HG03342 (cell line): Measurements from ENCODE around the gene TP63.

Experiments
- ATAC-seq: cut with Tn5 transposase; IDR thresholded peaks from one replicate; pipeline ENCODE4 v1.9.1; 2021; ENCODE audit warnings: mild to moderate bottlenecking, moderate library complexity; ENCODE audit not compliant: unreplicated experiment

The TP63 gene

GRCh38 chr3:189902230-189903186 lies 271.3 kb downstream of the TP63 start:
- ATAC-seq, result no peak

- ATAC-seq, result no peak
These were observed 272.5 kb downstream of the TP63 start for GRCh38 chr3:189903562-189904250.

DNA sequence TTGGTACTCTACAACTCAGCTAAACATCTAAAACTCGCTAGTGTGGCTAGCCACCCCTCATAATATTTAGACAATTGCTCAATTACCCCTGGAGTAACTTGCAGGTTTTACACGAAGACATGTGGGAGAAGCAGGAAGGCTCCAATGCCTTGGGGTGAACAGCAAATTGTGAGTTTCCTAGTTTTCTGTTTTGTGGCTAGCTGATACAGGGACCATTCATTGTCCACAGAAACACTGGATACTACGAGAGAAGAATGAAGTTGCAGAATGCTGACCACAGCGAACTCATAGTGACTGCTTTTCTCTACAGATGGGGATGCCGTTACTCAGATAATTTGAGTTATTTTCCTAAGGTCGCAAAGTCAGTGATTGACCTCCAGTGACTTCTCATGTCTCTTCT lies 276.6 kb downstream of the TP63 start:
- no peak for ATAC-seq

- ATAC-seq, result no peak
These were observed 277.5 kb downstream of the TP63 start for GRCh38 chr3:189908646-189909045.

GRCh38 chr3:189909139-189909538 lies 277.9 kb downstream of the TP63 start:
- ATAC-seq, result no peak

GRCh38 chr3:189909573-189909972 lies 278.4 kb downstream of the TP63 start:
- ATAC-seq, result no peak

DNA sequence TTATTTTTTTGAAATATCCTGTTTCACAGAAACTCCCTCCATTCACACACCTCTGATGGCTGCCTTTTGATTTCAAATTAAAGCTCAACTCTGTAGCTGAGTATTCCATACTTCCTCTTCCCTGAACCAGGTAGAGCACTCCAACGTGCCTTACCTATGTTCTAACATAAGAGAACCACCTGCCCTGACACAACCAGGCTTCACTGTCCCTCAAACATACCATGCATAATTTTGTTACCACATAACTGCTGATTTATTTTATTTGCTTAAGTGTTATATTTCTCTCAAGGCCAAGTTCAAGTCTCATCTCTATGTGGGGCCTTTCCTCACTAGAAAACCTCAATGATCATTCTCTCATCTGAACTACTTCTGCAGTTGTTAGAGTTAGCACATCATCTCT lies 279.8 kb downstream of the TP63 start:
- ATAC-seq, result no peak

- no peak for ATAC-seq
These were observed 283.6 kb downstream of the TP63 start for GRCh38 chr3:189914799-189915198.

- ATAC-seq, result no peak
These were observed 290.6 kb downstream of the TP63 start for GRCh38 chr3:189921770-189922169.

DNA sequence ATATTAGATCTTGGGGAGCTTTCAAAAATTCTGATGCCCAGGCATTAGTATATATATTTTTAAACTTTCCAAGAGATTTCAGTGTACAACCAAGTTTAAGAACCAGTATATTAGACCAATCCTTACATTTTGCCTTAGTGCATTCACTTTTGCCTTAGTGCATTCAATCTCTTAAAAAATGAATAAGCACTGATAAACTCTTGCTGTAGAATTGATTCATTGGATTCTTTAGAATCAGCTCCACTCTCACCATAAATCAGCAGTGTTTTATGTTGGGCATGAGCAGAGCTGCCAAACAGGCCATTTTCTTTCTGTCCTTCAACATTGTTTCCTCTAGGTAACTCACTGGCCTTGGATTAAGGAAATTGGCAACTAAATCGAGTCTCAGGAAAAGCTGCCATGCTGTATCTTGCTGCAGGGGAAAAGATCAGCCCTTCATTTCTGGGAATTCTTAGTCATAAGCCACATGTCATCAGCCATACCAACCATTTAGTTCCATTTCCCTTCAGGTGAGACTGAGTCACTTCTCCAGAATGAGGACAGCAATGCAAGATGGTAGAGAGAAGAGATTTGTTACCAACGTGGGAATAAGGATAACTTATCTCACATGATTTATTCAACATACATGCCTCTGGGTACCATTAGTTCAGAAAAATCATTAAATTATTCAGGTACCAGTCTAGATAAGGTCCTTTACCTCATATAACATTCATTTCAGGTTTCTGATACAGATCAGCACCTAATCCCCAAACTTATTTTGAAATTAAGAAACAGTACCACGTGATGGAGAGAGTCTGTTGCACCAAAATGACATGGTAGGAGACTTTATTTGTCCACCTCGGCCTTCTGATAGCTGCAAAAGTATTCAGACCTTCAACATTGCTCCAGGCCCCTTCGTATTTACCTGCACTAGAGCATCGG lies 297.0 kb downstream of the TP63 start:
- no peak for ATAC-seq

DNA sequence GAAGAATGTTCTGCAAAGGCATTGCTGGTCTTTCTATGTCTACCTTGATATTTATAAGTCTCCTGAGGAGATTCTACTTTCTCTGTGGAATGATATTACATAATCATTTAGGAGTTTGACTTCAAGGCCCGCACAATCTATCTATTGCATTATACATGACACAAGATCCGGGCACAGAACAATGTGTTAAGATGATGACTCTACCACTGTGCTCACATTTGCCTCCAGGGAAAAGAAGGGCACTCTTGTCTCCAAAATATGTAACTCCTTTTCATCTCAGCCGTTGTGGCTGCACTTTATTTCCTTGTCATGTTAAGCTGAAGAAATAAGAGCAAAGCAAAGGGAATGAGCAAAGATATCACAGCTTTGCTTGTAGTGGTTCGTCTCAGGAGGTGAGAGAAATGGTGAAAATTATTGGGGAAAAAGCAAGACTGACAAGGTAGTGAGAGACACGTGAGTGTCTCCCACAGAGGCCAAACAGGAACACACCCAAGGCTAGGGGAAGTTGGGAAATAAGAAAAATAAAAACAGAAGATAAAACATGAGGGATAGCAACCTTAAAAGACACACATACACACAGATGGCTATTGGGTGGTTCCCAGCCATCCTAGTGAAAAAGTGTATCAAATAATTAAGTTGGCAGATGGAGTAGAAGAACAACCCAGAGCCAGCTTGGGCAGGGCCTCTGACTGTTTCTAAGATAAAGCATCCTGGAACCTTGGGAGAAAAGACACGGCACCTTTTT lies 305.2 kb downstream of the TP63 start:
- ATAC-seq, result no peak

GRCh38 chr3:189937302-189938127 lies 306.3 kb downstream of the TP63 start:
- ATAC-seq, result no peak

- ATAC-seq, result no peak
These were observed 309.9 kb downstream of the TP63 start for GRCh38 chr3:189941125-189941524.

- no peak for ATAC-seq
These were observed 310.5 kb downstream of the TP63 start for GRCh38 chr3:189941679-189942078.

DNA sequence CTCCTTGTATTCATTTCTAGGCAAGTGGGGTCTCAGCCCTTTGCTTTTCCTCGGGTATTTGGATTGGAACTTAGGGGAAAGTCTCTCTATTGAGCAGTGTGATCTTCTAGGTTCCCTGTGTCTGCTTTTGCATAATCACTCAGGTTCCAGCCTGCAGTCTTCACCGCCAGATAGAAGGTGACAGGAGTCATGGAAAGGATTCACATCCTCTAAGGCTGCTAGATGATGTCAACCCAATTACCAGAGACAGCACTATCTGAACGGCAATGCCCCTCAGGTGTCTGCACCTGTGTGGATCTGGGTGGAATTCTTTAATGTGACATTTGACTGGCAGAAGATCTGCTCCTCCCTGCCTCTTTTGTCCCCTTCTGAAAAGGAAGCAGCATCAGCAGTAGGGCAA lies 311.8 kb downstream of the TP63 start:
- no peak for ATAC-seq

DNA sequence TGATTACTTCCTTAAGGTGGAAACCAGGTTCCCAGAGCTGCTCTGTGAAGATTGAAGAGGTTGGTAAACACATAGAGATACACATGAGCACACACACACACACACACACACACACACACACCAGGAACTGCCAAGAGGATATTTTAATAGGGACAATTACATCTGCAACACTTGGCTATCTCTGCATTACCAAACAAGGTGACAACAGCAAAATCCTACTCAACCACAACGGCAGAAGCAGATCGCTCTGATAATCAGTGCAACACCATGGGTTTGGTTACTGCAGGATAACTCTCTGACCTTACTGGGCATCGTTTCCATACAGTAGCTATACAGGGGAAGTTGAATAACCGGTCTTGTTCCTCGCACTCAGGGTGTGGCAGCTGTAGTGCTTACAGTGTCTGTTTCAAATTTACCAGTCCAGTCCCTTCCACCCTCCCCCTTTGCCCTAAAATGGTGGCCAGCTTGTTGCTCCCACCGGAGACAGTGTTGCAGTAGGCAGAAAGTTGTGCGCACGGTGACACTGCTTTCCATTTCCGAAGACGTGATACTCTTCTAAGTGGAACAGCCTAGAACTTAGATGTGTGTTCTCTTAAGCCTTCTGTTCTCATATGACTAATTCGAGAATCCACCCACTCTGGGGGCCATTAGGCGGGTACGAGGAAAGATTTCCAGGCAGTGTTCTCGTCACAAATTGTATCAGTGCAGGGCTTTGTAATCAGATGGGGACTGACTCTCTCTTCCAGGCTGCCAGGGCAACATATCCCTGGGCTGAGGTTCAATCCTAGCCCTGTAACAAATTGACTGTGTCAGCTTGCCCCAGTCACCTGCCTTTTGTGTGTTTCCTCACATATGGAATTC lies 313.3 kb downstream of the TP63 start:
- ATAC-seq, result no peak

GRCh38 chr3:189945935-189946709 lies 314.9 kb downstream of the TP63 start:
- ATAC-seq, result no peak
